HepG2 (cell line): ENCODE results near the gene CCNJL. TPM values are rescaled to one million over a fixed set of nuclear protein-coding genes. Genes with fewer than 3 reads are reported as not detected.

Source experiments
- ELF1 ChIP-seq: sonication (generic); formaldehyde crosslinking; IDR thresholded peaks from 2 replicates; pipeline ENCODE4 v1.4.0; 2020; ENCODE audit warnings: missing genetic modification reagents
- FOSL1 ChIP-seq: sonication (generic); formaldehyde crosslinking; IDR thresholded peaks from 2 replicates; pipeline ENCODE4 v1.9.0; 2021; ENCODE audit warnings: missing genetic modification reagents, borderline replicate concordance
- FOXA3 ChIP-seq: IDR thresholded peaks from 2 replicates; pipeline ENCODE4 v1.6.1; 2016; ENCODE audit warnings: missing genetic modification reagents, missing compliant biosample characterization
- GMEB2 ChIP-seq: IDR thresholded peaks from 2 replicates; pipeline ENCODE4 v1.6.1; 2016; ENCODE audit warnings: missing biosample characterization, missing genetic modification reagents, low read depth
- KDM2A ChIP-seq: sonication (generic); formaldehyde crosslinking; IDR thresholded peaks from 2 replicates; pipeline ENCODE4 v1.4.0; 2020; ENCODE audit warnings: low read depth, missing genetic modification reagents, borderline replicate concordance
- NFE2L2 ChIP-seq: fragments of 150-350 bp; IDR thresholded peaks from 2 replicates; pipeline ENCODE4 v1.6.1; 2014; ENCODE audit warnings: low read length
- NKX3-1 ChIP-seq: sonication (generic); formaldehyde crosslinking; IDR thresholded peaks from 2 replicates; pipeline ENCODE4 v1.5.0; 2020; ENCODE audit warnings: missing genetic modification reagents
- RFX5 ChIP-seq: IDR thresholded peaks from 2 replicates; pipeline ENCODE4 v1.6.1; 2011; ENCODE audit warnings: low read depth, low read length, improper control_type of control experiment
- STAT5B ChIP-seq: sonication (generic); formaldehyde crosslinking; IDR thresholded peaks from 2 replicates; pipeline ENCODE4 v1.4.0; 2020; ENCODE audit warnings: missing genetic modification reagents
- TEAD3 ChIP-seq: optimal IDR thresholded peaks from 2 replicates; pipeline ENCODE3; 2016; ENCODE audit warnings: borderline replicate concordance
- ZBTB7B ChIP-seq: sonication (generic); formaldehyde crosslinking; IDR thresholded peaks from 2 replicates; pipeline ENCODE4 v1.4.0; 2020; ENCODE audit warnings: missing genetic modification reagents
- ZEB1 ChIP-seq: IDR thresholded peaks from 2 replicates; pipeline ENCODE4 v1.6.1; 2012; ENCODE audit warnings: mild to moderate bottlenecking, low read depth, inconsistent platforms; ENCODE audit not compliant: insufficient replicate concordance
- ZNF274 ChIP-seq: sonication (generic); formaldehyde crosslinking; IDR thresholded peaks from 2 replicates; pipeline ENCODE4 v1.5.1; 2020; ENCODE audit warnings: mild to moderate bottlenecking, missing genetic modification reagents
- ZNF280D ChIP-seq: sonication (generic); formaldehyde crosslinking; IDR thresholded peaks from 2 replicates; pipeline ENCODE4 v1.5.1; 2020; ENCODE audit warnings: mild to moderate bottlenecking, missing genetic modification reagents
- ZNF281 ChIP-seq: sonication (generic); formaldehyde crosslinking; IDR thresholded peaks from 2 replicates; pipeline ENCODE4 v1.4.0; 2020; ENCODE audit warnings: missing genetic modification reagents, borderline replicate concordance
- ZNF644 ChIP-seq: IDR thresholded peaks from 2 replicates; pipeline ENCODE4 v1.6.1; 2016; ENCODE audit warnings: low read depth
- ZSCAN9 ChIP-seq: IDR thresholded peaks from 2 replicates; pipeline ENCODE4 v1.6.1; 2016; ENCODE audit warnings: borderline replicate concordance
- polyA plus RNA-seq, 8 experiments: library from polyadenylated mRNA; depleted of rRNA in 3 of 8; stranded (reverse) in 7 of 8; unstranded in 1 of 8; fragments of >200 nt; fragmentation: Illumina TruSeq in 4 of 8; extraction: Trizol in 4 of 8; gene quantifications; 2 replicates each; pipeline versions ENCODE4 v1.2.1 to v1.2.3, GENCODE V29; 2011 to 2016; ENCODE audit warnings: low read depth in 4 of 8, missing spikeins in 1 of 8, mixed read lengths in 1 of 8; ENCODE audit not compliant: insufficient read depth in 1 of 8
- total RNA-seq, 5 experiments: library from RNA; depleted of rRNA; stranded (reverse); fragments of >200 nt; fragmentation: Illumina TruSeq; extraction: Trizol; gene quantifications; 2 replicates each; pipeline ENCODE4 v1.2.3, GENCODE V29; 2016; ENCODE audit warnings: low read depth in 1 of 5
- TF ChIP-seq, protein P1 (sequence below): sonication (generic); formaldehyde crosslinking; IDR thresholded peaks from 2 replicates; pipeline ENCODE4 v1.4.0; 2020; ENCODE audit warnings: missing genetic modification reagents, borderline replicate concordance
- TF ChIP-seq, protein P2 (sequence below): IDR thresholded peaks from 2 replicates; pipeline ENCODE4 v1.6.1; 2016; ENCODE audit warnings: low read depth, borderline replicate concordance

Gene CCNJL
- total and polyA plus RNA-seq, 2 of the 13 experiments (the other 11 are each of a cell fraction or from before 2014, with no cell fraction given): 1.6 to 4.4 TPM

DNA sequence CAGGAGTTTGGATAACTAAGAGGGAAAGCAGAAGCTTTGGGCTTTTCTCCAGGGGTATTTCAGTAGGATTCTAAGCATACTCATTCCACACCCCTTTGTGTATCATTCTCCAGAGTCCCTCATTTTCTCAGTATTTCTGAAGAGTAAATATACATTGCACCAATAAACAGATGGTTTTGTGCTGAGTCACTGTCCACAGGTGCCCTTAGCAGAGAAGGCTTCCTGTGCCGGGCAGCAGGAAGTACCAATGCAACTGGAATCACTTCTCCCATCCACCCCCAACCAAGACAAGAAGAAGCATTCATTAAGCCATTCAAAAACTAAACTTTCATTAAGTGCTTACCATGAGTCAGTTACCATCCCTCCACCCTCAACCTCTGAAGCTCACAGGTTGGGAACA, 3.6 kb upstream of the CCNJL start (continued):
- TF ChIP-seq ZNF644 (CRISPR knock-in tag) (0 out of 2 replicates have a peak, but pooled peaks have one; percentile 30), ZBTB7B (CRISPR knock-in tag) (no peak), STAT5B (CRISPR knock-in tag) (no peak), ZEB1 (no peak), FOXA3 (peak; percentile 90), NFE2L2 (peak; percentile 100), TEAD3 (CRISPR knock-in tag) (peak; percentile 68), ELF1 (peak; percentile 45), ZSCAN9 (CRISPR knock-in tag) (no peak), ZNF274 (CRISPR knock-in tag) (no peak), ZNF281 (CRISPR knock-in tag) (peak; percentile 37; the same call in 1 of the 2 replicates), FOSL1 (CRISPR knock-in tag) (peak; percentile 68; the same call in 1 of the 2 replicates), NKX3-1 (no peak), GMEB2 (CRISPR knock-in tag) (no peak), RFX5 (peak; percentile 90), ZNF280D (CRISPR knock-in tag) (no peak), KDM2A (CRISPR knock-in tag) (no peak)
- TF ChIP-seq, protein P1, sequence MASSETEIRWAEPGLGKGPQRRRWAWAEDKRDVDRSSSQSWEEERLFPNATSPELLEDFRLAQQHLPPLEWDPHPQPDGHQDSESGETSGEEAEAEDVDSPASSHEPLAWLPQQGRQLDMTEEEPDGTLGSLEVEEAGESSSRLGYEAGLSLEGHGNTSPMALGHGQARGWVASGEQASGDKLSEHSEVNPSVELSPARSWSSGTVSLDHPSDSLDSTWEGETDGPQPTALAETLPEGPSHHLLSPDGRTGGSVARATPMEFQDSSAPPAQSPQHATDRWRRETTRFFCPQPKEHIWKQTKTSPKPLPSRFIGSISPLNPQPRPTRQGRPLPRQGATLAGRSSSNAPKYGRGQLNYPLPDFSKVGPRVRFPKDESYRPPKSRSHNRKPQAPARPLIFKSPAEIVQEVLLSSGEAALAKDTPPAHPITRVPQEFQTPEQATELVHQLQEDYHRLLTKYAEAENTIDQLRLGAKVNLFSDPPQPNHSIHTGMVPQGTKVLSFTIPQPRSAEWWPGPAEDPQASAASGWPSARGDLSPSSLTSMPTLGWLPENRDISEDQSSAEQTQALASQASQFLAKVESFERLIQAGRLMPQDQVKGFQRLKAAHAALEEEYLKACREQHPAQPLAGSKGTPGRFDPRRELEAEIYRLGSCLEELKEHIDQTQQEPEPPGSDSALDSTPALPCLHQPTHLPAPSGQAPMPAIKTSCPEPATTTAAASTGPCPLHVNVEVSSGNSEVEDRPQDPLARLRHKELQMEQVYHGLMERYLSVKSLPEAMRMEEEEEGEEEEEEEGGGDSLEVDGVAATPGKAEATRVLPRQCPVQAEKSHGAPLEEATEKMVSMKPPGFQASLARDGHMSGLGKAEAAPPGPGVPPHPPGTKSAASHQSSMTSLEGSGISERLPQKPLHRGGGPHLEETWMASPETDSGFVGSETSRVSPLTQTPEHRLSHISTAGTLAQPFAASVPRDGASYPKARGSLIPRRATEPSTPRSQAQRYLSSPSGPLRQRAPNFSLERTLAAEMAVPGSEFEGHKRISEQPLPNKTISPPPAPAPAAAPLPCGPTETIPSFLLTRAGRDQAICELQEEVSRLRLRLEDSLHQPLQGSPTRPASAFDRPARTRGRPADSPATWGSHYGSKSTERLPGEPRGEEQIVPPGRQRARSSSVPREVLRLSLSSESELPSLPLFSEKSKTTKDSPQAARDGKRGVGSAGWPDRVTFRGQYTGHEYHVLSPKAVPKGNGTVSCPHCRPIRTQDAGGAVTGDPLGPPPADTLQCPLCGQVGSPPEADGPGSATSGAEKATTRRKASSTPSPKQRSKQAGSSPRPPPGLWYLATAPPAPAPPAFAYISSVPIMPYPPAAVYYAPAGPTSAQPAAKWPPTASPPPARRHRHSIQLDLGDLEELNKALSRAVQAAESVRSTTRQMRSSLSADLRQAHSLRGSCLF (CRISPR knock-in tag): no peak
- TF ChIP-seq, protein P2, sequence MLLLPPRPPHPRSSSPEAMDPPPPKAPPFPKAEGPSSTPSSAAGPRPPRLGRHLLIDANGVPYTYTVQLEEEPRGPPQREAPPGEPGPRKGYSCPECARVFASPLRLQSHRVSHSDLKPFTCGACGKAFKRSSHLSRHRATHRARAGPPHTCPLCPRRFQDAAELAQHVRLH (CRISPR knock-in tag): 0 out of 2 replicates have a peak, but pooled peaks have one; percentile 27
